Progenitor cell of endocrine pancreas (in vitro differentiated cells): ENCODE data around the gene KRT5. TPM values are rescaled to one million over a fixed set of nuclear protein-coding genes. Genes with fewer than 3 reads are reported as not detected.

Experiments used
- DNase-seq: peaks from one replicate; pipeline ENCODE4 v3.0.0; 2021; ENCODE audit warnings: low spot score; ENCODE audit not compliant: unreplicated experiment
- H3K27ac Mint-ChIP-seq: 2 replicates; pipeline ENCODE4 v1.8.0; 2021; ENCODE audit warnings: mild to moderate bottlenecking, moderate library complexity, mixed read lengths
- H3K27me3 Mint-ChIP-seq: 2 replicates; pipeline ENCODE4 v1.8.0; 2021; ENCODE audit warnings: mixed read lengths
- H3K36me3 Mint-ChIP-seq: 2 replicates; pipeline ENCODE4 v1.8.0; 2022; ENCODE audit warnings: mixed read lengths; ENCODE audit not compliant: insufficient read depth
- H3K4me1 Mint-ChIP-seq: 2 replicates; pipeline ENCODE4 v1.8.0; 2021; ENCODE audit warnings: low read depth, mixed read lengths
- H3K4me3 Mint-ChIP-seq: 2 replicates; pipeline ENCODE4 v1.8.0; 2021; ENCODE audit warnings: low read depth, mild to moderate bottlenecking, moderate library complexity, mixed read lengths
- H3K9me3 Mint-ChIP-seq: 2 replicates; pipeline ENCODE4 v1.8.0; 2021; ENCODE audit warnings: low read depth, mixed read lengths
- CTCF ChIP-seq: fragments of 200-600 bp; sonication (generic); IDR thresholded peaks from one replicate; pipeline ENCODE4 v1.5.0; 2021; ENCODE audit warnings: antibody characterized with exemption, mild to moderate bottlenecking; ENCODE audit not compliant: unreplicated experiment
- total RNA-seq: library from RNA; stranded (reverse); gene quantifications from 2 replicates; pipeline ENCODE4 v1.2.1, GENCODE V29; 2021

KRT5 gene
- total RNA-seq, 1 donor from 2014 or later, result not detected

- TF ChIP-seq CTCF, result no peak
- Mint-ChIP-seq H3K4me1 (no peaks in the 10 kb centered on the region), H3K9me3 (no peaks in the 10 kb centered on the region), H3K4me3 (no peak overlapping the region), H3K27ac (no peak overlapping the region), H3K36me3 (no peaks in the 10 kb centered on the region), H3K27me3 (peaks cover 25% of the 10 kb centered on the region)
- no peak for DNase-seq
Measured at GRCh38 chr12:52542157-52542556, 22.0 kb upstream of the KRT5 start.

- Mint-ChIP-seq H3K27ac (no peak overlapping the region), H3K36me3 (no peaks in the 10 kb centered on the region), H3K4me1 (no peaks in the 10 kb centered on the region), H3K9me3 (no peaks in the 10 kb centered on the region), H3K27me3 (peaks cover 27% of the 10 kb centered on the region), H3K4me3 (no peak overlapping the region)
- DNase-seq, result no peak
- no peak for TF ChIP-seq CTCF
Measured at GRCh38 chr12:52541709-52542108, 21.5 kb upstream of the KRT5 start.

GRCh38 chr12:52540531-52540930, 20.3 kb upstream of the KRT5 start:
- TF ChIP-seq CTCF, result no peak
- Mint-ChIP-seq H3K36me3 (no peaks in the 10 kb centered on the region), H3K4me1 (no peaks in the 10 kb centered on the region), H3K9me3 (no peaks in the 10 kb centered on the region), H3K27me3 (peaks cover 19% of the 10 kb centered on the region), H3K27ac (no peak overlapping the region), H3K4me3 (no peak overlapping the region)
- DNase-seq, result no peak

- DNase-seq, result no peak
- no peaks in the 10 kb centered on the region for H3K36me3 Mint-ChIP-seq
- H3K9me3 Mint-ChIP-seq, result no peaks in the 10 kb centered on the region
- no peak overlapping the region for H3K27ac Mint-ChIP-seq
- no peaks in the 10 kb centered on the region for H3K4me1 Mint-ChIP-seq
- H3K27me3 Mint-ChIP-seq, result peaks cover 13% of the 10 kb centered on the region
- no peak overlapping the region for H3K4me3 Mint-ChIP-seq
- TF ChIP-seq CTCF, result no peak
Measured at GRCh38 chr12:52539821-52540173, 19.6 kb upstream of the KRT5 start.

- H3K9me3 Mint-ChIP-seq, result no peaks in the 10 kb centered on the region
- H3K36me3 Mint-ChIP-seq, result no peaks in the 10 kb centered on the region
- no peak overlapping the region for H3K4me3 Mint-ChIP-seq
- no peaks in the 10 kb centered on the region for H3K4me1 Mint-ChIP-seq
- peaks cover 12% of the 10 kb centered on the region for H3K27me3 Mint-ChIP-seq
- no peak overlapping the region for H3K27ac Mint-ChIP-seq
- no peak for TF ChIP-seq CTCF
- no peak for DNase-seq
Measured at GRCh38 chr12:52539083-52539820, 19.1 kb upstream of the KRT5 start.
